ENCODE results near the gene FGFBP1. TPM values are rescaled to one million over a fixed set of nuclear protein-coding genes. Genes with fewer than 3 reads are reported as not detected.
A peak's percentile ranks its signal among the peaks of the same experiment; 100 is the strongest.

The FGFBP1 gene
- total RNA-seq, 1 experiment from 2014 or later: 13.8 TPM

GRCh38 chr4:15938182-15938581, 358 bp downstream of the FGFBP1 start:
- no peaks in the 10 kb centered on the region for H3K27me3 Mint-ChIP-seq (ENCODE audit: insufficient read depth, unreplicated experiment)
- DNase-seq (ENCODE audit: unreplicated experiment): peak; percentile 80
- no peaks in the 10 kb centered on the region for H3K9me3 Mint-ChIP-seq (ENCODE audit: unreplicated experiment)
- H3K4me1 Mint-ChIP-seq (ENCODE audit: insufficient read depth, unreplicated experiment): peaks cover 30% of the 10 kb centered on the region
- peak overlapping the region; percentile 58 for H3K4me3 Mint-ChIP-seq (ENCODE audit: unreplicated experiment)
- POLR2A ChIA-PET: interaction anchor here (0.7 to 6.0 kb wide), 12 partner anchors 9 to 417 kb away, joined by 3 to 28 read pairs (median 4); no protein-coding TSS in a partner anchor
- H3K27ac Mint-ChIP-seq (ENCODE audit: low read depth, unreplicated experiment): no peak overlapping the region
- no peak for TF ChIP-seq CTCF (IDR thresholded peaks at IDR 0.05; ENCODE audit: unreplicated experiment)
- intact Hi-C loops (cut with micrococcal nuclease): loop anchor here (5.0 kb wide), 1 partner anchor 56 kb away; no protein-coding TSS in a partner anchor
- CTCF ChIA-PET: interaction anchor here (0.6 to 6.8 kb wide), 8 partner anchors 12 to 132 kb away, joined by 3 to 55 read pairs (median 6); no protein-coding TSS in a partner anchor
- no TSS peak for BruUV-seq (replicated peaks)
- H3K36me3 Mint-ChIP-seq (ENCODE audit: insufficient read depth, unreplicated experiment): peaks cover 13% of the 10 kb centered on the region

- H3K9me3 Mint-ChIP-seq (ENCODE audit: unreplicated experiment): no peaks in the 10 kb centered on the region
- no TSS peak for BruUV-seq (replicated peaks)
- H3K36me3 Mint-ChIP-seq (ENCODE audit: insufficient read depth, unreplicated experiment): peaks cover 13% of the 10 kb centered on the region
- no peak for TF ChIP-seq CTCF (IDR thresholded peaks at IDR 0.05; ENCODE audit: unreplicated experiment)
- intact Hi-C loops (cut with micrococcal nuclease): loop anchor here (5.0 kb wide), 1 partner anchor 54 kb away; no protein-coding TSS in a partner anchor
- peak overlapping the region; percentile 58 for H3K4me3 Mint-ChIP-seq (ENCODE audit: unreplicated experiment)
- H3K27me3 Mint-ChIP-seq (ENCODE audit: insufficient read depth, unreplicated experiment): no peaks in the 10 kb centered on the region
- ChIA-PET POLR2A (interaction anchor here (1.3 to 6.0 kb wide), 5 partner anchors 14 to 31 kb away, joined by 3 to 28 read pairs (median 6); no protein-coding TSS in a partner anchor), CTCF (interaction anchor here (0.5 to 6.8 kb wide), 7 partner anchors 9 to 329 kb away, joined by 3 to 55 read pairs (median 4); no protein-coding TSS in a partner anchor)
- H3K27ac Mint-ChIP-seq (ENCODE audit: low read depth, unreplicated experiment): no peak overlapping the region
- peak; percentile 56 for DNase-seq (ENCODE audit: unreplicated experiment)
- H3K4me1 Mint-ChIP-seq (ENCODE audit: insufficient read depth, unreplicated experiment): peaks cover 30% of the 10 kb centered on the region
Observed at GRCh38 chr4:15936495-15936894, 2.0 kb downstream of the FGFBP1 start.

GRCh38 chr4:15935504-15936402, 2.8 kb downstream of the FGFBP1 start:
- no peaks in the 10 kb centered on the region for H3K9me3 Mint-ChIP-seq (ENCODE audit: unreplicated experiment)
- CTCF ChIA-PET: interaction anchor here (0.5 to 6.8 kb wide), 7 partner anchors 9 to 130 kb away, joined by 3 to 55 read pairs (median 7); no protein-coding TSS in a partner anchor
- DNase-seq (ENCODE audit: unreplicated experiment): no peak
- POLR2A ChIA-PET: interaction anchor here (1.3 to 6.0 kb wide), 5 partner anchors 14 to 30 kb away, joined by 3 to 28 read pairs (median 6); no protein-coding TSS in a partner anchor
- H3K27me3 Mint-ChIP-seq (ENCODE audit: insufficient read depth, unreplicated experiment): no peaks in the 10 kb centered on the region
- H3K4me1 Mint-ChIP-seq (ENCODE audit: insufficient read depth, unreplicated experiment): peaks cover 30% of the 10 kb centered on the region
- H3K36me3 Mint-ChIP-seq (ENCODE audit: insufficient read depth, unreplicated experiment): peaks cover 13% of the 10 kb centered on the region
- no peak for TF ChIP-seq CTCF (IDR thresholded peaks at IDR 0.05; ENCODE audit: unreplicated experiment)
- no TSS peak for BruUV-seq (replicated peaks)
- no peak overlapping the region for H3K27ac Mint-ChIP-seq (ENCODE audit: low read depth, unreplicated experiment)
- H3K4me3 Mint-ChIP-seq (ENCODE audit: unreplicated experiment): no peak overlapping the region
- intact Hi-C loops (cut with micrococcal nuclease): loop anchor here (5.0 kb wide), 1 partner anchor 53 kb away; no protein-coding TSS in a partner anchor

GRCh38 chr4:15934259-15934658, 4.3 kb downstream of the FGFBP1 start:
- intact Hi-C loops (cut with micrococcal nuclease): no loop called here
- Mint-ChIP-seq H3K9me3 (ENCODE audit: unreplicated experiment) (no peaks in the 10 kb centered on the region), H3K36me3 (ENCODE audit: insufficient read depth, unreplicated experiment) (peaks cover 13% of the 10 kb centered on the region), H3K4me3 (ENCODE audit: unreplicated experiment) (no peak overlapping the region), H3K4me1 (ENCODE audit: insufficient read depth, unreplicated experiment) (peaks cover 30% of the 10 kb centered on the region), H3K27ac (ENCODE audit: low read depth, unreplicated experiment) (no peak overlapping the region), H3K27me3 (ENCODE audit: insufficient read depth, unreplicated experiment) (no peaks in the 10 kb centered on the region)
- DNase-seq (ENCODE audit: unreplicated experiment): no peak
- TF ChIP-seq CTCF (IDR thresholded peaks at IDR 0.05; ENCODE audit: unreplicated experiment): no peak
- POLR2A ChIA-PET: interaction anchor here (6.0 kb wide), 1 partner anchor 13 kb away, joined by 28 read pairs; no protein-coding TSS in a partner anchor
- CTCF ChIA-PET: interaction anchor here (1.9 to 6.8 kb wide), 2 partner anchors 52 to 128 kb away, joined by 7 to 55 read pairs; no protein-coding TSS in a partner anchor
- no TSS peak for BruUV-seq (replicated peaks)
